ENCODE measurements around the gene CHD9.

GRCh38 chr16:53022374-53022773 is 32.4 kb upstream of the CHD9 start:
- TF ChIP-seq RFX5 (IDR thresholded peaks at IDR 0.05; ENCODE audit: low read depth, low read length) = no peak
- TF ChIP-seq NFRKB (IDR thresholded peaks at IDR 0.05; ENCODE audit: low read depth) = no peak
- TF ChIP-seq FOXK1 (CRISPR knock-in tag; IDR thresholded peaks at IDR 0.05; ENCODE audit: borderline replicate concordance) = no peak
- no peak for TF ChIP-seq ZBTB8A (IDR thresholded peaks at IDR 0.05; ENCODE audit: partially characterized antibody)
- no peak for TF ChIP-seq RCOR1 (IDR thresholded peaks at IDR 0.05; ENCODE audit: borderline replicate concordance in 1 of 2, low read depth in 2 of 2, low read length in 2 of 2)
- no peak for TF ChIP-seq ZFX (CRISPR knock-in tag; IDR thresholded peaks at IDR 0.05)
- TF ChIP-seq BHLHE40 (IDR thresholded peaks at IDR 0.05; ENCODE audit: low read length) = no peak
- no peak for TF ChIP-seq ZNF436 (CRISPR knock-in tag; IDR thresholded peaks at IDR 0.05)
- TF ChIP-seq RB1 (IDR thresholded peaks at IDR 0.05; ENCODE audit: low read depth) = no peak
- TF ChIP-seq ZNF445 (CRISPR knock-in tag; IDR thresholded peaks at IDR 0.05; ENCODE audit: low read depth) = no peak
- no peak for TF ChIP-seq TCF7 (IDR thresholded peaks at IDR 0.05; ENCODE audit: borderline replicate concordance)
- no peak for TF ChIP-seq MYC (IDR thresholded peaks at IDR 0.05; ENCODE audit: low read depth, low read length)
- no peak for TF ChIP-seq MYC (CRISPR knock-in tag; IDR thresholded peaks at IDR 0.05; ENCODE audit: borderline replicate concordance, low read depth)
- no peak for TF ChIP-seq ATF3 (IDR thresholded peaks at IDR 0.05)
- no peak for TF ChIP-seq ATF3 (CRISPR knock-in tag; conservative IDR thresholded peaks at IDR 0.05)
